A549 (cell line): Measurements from ENCODE around the gene CYB561D1. TPM values are rescaled to one million over a fixed set of nuclear protein-coding genes. Genes with fewer than 3 reads are reported as not detected.

Experiments
- ATAC-seq, 2 experiments: fragments of 200-7000 bp in 1 of 2; fragments of >200 bp in 1 of 2; cut with Nextera tagmentation in 1 of 2; cut with Tn5 transposase in 1 of 2; 3 replicates each; pipeline versions ENCODE4 v1.8.0 to v1.9.1; 2018 to 2020; ENCODE audit warnings: mild to moderate bottlenecking in 1 of 2, moderate library complexity in 1 of 2
- CTCF ChIA-PET: fragments of 300-600 bp; sonication (Branson Sonifier 250); formaldehyde crosslinking; extraction: SDS; loops from one replicate; lab custom pipeline; 2021; ENCODE audit warnings: antibody characterized with exemption, inconsistent platforms; lab: Yijun Ruan, JAX
- POLR2A ChIA-PET: fragments of 350-600 bp; formaldehyde crosslinking; extraction: SDS; loops from one replicate; lab custom pipeline; 2021; ENCODE audit warnings: antibody characterized with exemption, inconsistent platforms; lab: Yijun Ruan, JAX
- DNase-seq, 2 experiments: peaks; one replicate each; pipeline versions ENCODE4 v3.0.0 to v3.0.0-alpha.2; 2011 to 2016; ENCODE audit warnings: low read depth in 1 of 2, low spot score in 1 of 2
- FAIRE-seq: peaks from 2 replicates; lab custom pipeline; 2011; peaks lifted over from hg19 to GRCh38; lab: Jason Lieb, UNC
- H3K27ac ChIP-seq, 2 experiments: fragments of >200 bp; sonication (Bioruptor Twin); formaldehyde crosslinking; 3 replicates each; pipeline ENCODE4 v1.5.1; 2016 to 2017
- H3K4me1 ChIP-seq: fragments of >200 bp; sonication (Bioruptor Twin); formaldehyde crosslinking; 3 replicates; pipeline ENCODE4 v1.6.1; 2016
- H3K4me2 ChIP-seq: fragments of >200 bp; sonication (Bioruptor Twin); formaldehyde crosslinking; 3 replicates; pipeline ENCODE4 v1.6.1; 2016
- H3K4me3 ChIP-seq: fragments of >200 bp; sonication (Bioruptor Twin); formaldehyde crosslinking; 3 replicates; pipeline ENCODE4 v1.5.1; 2016
- H3K9me3 ChIP-seq: fragments of >200 bp; sonication (Bioruptor Twin); formaldehyde crosslinking; 3 replicates; pipeline ENCODE4 v1.6.1; 2016
- ESRRA ChIP-seq: fragments of 150-350 bp; IDR thresholded peaks from 2 replicates; pipeline ENCODE4 v1.6.1; 2014; ENCODE audit warnings: mild to moderate bottlenecking, low read length, borderline replicate concordance
- FOXS1 ChIP-seq: fragments of 250-450 bp; sonication (Bioruptor Pico); IDR thresholded peaks from 2 replicates; pipeline ENCODE4 v1.5.0; 2020; ENCODE audit warnings: mild to moderate bottlenecking, moderate library complexity
- HEYL ChIP-seq: fragments of 250-450 bp; sonication (Bioruptor Pico); IDR thresholded peaks from 2 replicates; pipeline ENCODE4 v1.8.0; 2021; ENCODE audit warnings: mild to moderate bottlenecking, moderate library complexity
- HOXB13 ChIP-seq: fragments of 250-450 bp; sonication (Bioruptor Pico); IDR thresholded peaks from 2 replicates; pipeline ENCODE4 v1.5.0; 2020; ENCODE audit warnings: low read depth, mild to moderate bottlenecking, moderate library complexity
- HOXB5 ChIP-seq: fragments of 250-450 bp; sonication (Bioruptor Pico); IDR thresholded peaks from 2 replicates; pipeline ENCODE4 v1.5.0; 2020; ENCODE audit warnings: mild to moderate bottlenecking, moderate library complexity
- JUNB ChIP-seq: fragments of >200 bp; sonication (Bioruptor Twin); formaldehyde crosslinking; IDR thresholded peaks from 2 replicates; pipeline ENCODE4 v1.6.1; 2016
- KDM1A ChIP-seq: fragments of 200-600 bp; sonication (generic); IDR thresholded peaks from 2 replicates; pipeline ENCODE4 v1.6.1; 2016; ENCODE audit warnings: low read depth, mild to moderate bottlenecking
- MAFK ChIP-seq: fragments of 450-650 bp; IDR thresholded peaks from 2 replicates; pipeline ENCODE4 v1.6.1; 2014; ENCODE audit not compliant: partially characterized antibody
- MAZ ChIP-seq: fragments of 150-350 bp; IDR thresholded peaks from 2 replicates; pipeline ENCODE4 v1.6.1; 2014; ENCODE audit warnings: antibody characterized with exemption, low read depth, low read length, borderline replicate concordance
- MYC ChIP-seq: IDR thresholded peaks from 2 replicates; pipeline ENCODE4 v1.6.1; 2012; ENCODE audit warnings: mild to moderate bottlenecking, inconsistent platforms, low read length, improper control_type of control experiment, borderline replicate concordance
- RAD21 ChIP-seq, 2 experiments: fragments of >200 bp in 1 of 2; sonication (Bioruptor Twin) in 1 of 2; formaldehyde crosslinking in 1 of 2; IDR thresholded peaks in 1 of 2; conservative IDR thresholded peaks in 1 of 2; 2 replicates in 1 of 2; 3 replicates in 1 of 2; pipeline ENCODE4 v1.6.1; 2012 to 2018; ENCODE audit warnings: inconsistent platforms in 1 of 2
- RFX5 ChIP-seq: fragments of 450-650 bp; IDR thresholded peaks from 2 replicates; pipeline ENCODE4 v1.7.1; 2014; ENCODE audit warnings: antibody characterized with exemption, mild to moderate bottlenecking, moderate library complexity
- RNF2 ChIP-seq: fragments of 200-600 bp; sonication (generic); IDR thresholded peaks from 2 replicates; pipeline ENCODE4 v1.6.1; 2016; ENCODE audit warnings: low read depth, mild to moderate bottlenecking, antibody characterized with exemption, moderate library complexity, borderline replicate concordance
- SMC3 ChIP-seq: fragments of >200 bp; sonication (Bioruptor Twin); formaldehyde crosslinking; IDR thresholded peaks from 3 replicates; pipeline ENCODE4 v1.6.1; 2018; ENCODE audit warnings: inconsistent platforms
- TFCP2L1 ChIP-seq: fragments of 250-450 bp; sonication (Bioruptor Pico); IDR thresholded peaks from 2 replicates; pipeline ENCODE4 v1.5.0; 2021; ENCODE audit warnings: mild to moderate bottlenecking
- ZFP36 ChIP-seq: fragments of 450-650 bp; IDR thresholded peaks from 2 replicates; pipeline ENCODE4 v1.6.1; 2014; ENCODE audit warnings: borderline replicate concordance; ENCODE audit not compliant: partially characterized antibody
- ZSCAN20 ChIP-seq: fragments of 250-450 bp; sonication (Bioruptor Pico); IDR thresholded peaks from 2 replicates; pipeline ENCODE4 v1.8.0; 2022; ENCODE audit warnings: mild to moderate bottlenecking, moderate library complexity
- WGBS: methylation state at CpG from one replicate; pipeline ENCODE4 v1.1.6; 2017; ENCODE audit errors: missing lambda C conversion rate; 5-methylcytosine and 5-hydroxymethylcytosine counted together
- polyA plus RNA-seq, 4 experiments: library from polyadenylated mRNA; depleted of rRNA in 3 of 4; stranded (reverse); fragments of >200 nt; fragmentation: RNase III in 1 of 4; extraction: RNeasy Plus Mini Kit Qiagen cat#74134 plus additional on column Dnase treatment in 1 of 4; gene quantifications; 2 replicates in 3 of 4; 3 replicates in 1 of 4; pipeline ENCODE4 v1.2.3, GENCODE V29; 2011 to 2017
- TF ChIP-seq, protein P1 (sequence below): fragments of >200 bp; sonication (Bioruptor Twin); formaldehyde crosslinking; IDR thresholded peaks from 3 replicates; pipeline ENCODE4 v1.5.1; 2016
- TF ChIP-seq, protein P2 (sequence below): IDR thresholded peaks from 2 replicates; pipeline ENCODE4 v1.6.1; 2012; ENCODE audit warnings: low read depth, borderline replicate concordance
- TF ChIP-seq, protein P3 (sequence below): fragments of >200 bp; sonication (Bioruptor Twin); formaldehyde crosslinking; IDR thresholded peaks from 2 replicates; pipeline ENCODE4 v1.6.1; 2016
- TF ChIP-seq, protein P4 (sequence below): fragments of 250-450 bp; sonication (Bioruptor Pico); IDR thresholded peaks from 2 replicates; pipeline ENCODE4 v1.5.0; 2020; ENCODE audit warnings: low read depth, mild to moderate bottlenecking, moderate library complexity

Gene CYB561D1
- polyA plus RNA-seq, 2 of the 4 experiments (the other 2 are of a cell fraction) = 4.0 to 5.2 TPM

- peak; percentile 83 to 94 for ATAC-seq
- DNase-seq = peak; percentile 58 to 64
- Histone ChIP-seq H3K4me1 (peaks cover 4% of the 10 kb centered on the region; the same call in 2 of the 3 replicates), H3K27ac (peak overlapping the region; percentile 67 to 84), H3K9me3 (no peaks in the 10 kb centered on the region), H3K4me2 (peak overlapping the region; percentile 63), H3K4me3 (no peak overlapping the region)
- WGBS = 9% methylated on average over 10 of the region's 12 CpGs
- FAIRE-seq = no peak
- ChIA-PET CTCF (interaction anchor here (0.6 to 21.4 kb wide), 62 partner anchors 9 to 819 kb away, joined by 3 to 749 read pairs (median 4); partner anchors contain the start of genes AMIGO1, ATXN7L2, CYB561D1 and EPS8L3), POLR2A (interaction anchor here (1.0 kb wide), 2 partner anchors 16 to 42 kb away, joined by 5 to 6 read pairs; partner anchors contain the start of gene GNAI3)
- TF ChIP-seq SMC3 = peak; percentile 54
- TF ChIP-seq HOXB13 (CRISPR knock-in tag) = no peak
- TF ChIP-seq KDM1A = no peak
- no peak for TF ChIP-seq TFCP2L1 (CRISPR knock-in tag)
- TF ChIP-seq, protein P1, sequence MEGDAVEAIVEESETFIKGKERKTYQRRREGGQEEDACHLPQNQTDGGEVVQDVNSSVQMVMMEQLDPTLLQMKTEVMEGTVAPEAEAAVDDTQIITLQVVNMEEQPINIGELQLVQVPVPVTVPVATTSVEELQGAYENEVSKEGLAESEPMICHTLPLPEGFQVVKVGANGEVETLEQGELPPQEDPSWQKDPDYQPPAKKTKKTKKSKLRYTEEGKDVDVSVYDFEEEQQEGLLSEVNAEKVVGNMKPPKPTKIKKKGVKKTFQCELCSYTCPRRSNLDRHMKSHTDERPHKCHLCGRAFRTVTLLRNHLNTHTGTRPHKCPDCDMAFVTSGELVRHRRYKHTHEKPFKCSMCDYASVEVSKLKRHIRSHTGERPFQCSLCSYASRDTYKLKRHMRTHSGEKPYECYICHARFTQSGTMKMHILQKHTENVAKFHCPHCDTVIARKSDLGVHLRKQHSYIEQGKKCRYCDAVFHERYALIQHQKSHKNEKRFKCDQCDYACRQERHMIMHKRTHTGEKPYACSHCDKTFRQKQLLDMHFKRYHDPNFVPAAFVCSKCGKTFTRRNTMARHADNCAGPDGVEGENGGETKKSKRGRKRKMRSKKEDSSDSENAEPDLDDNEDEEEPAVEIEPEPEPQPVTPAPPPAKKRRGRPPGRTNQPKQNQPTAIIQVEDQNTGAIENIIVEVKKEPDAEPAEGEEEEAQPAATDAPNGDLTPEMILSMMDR = peak; percentile 55
- TF ChIP-seq MAZ = no peak
- TF ChIP-seq FOXS1 (CRISPR knock-in tag) = no peak
- peak; percentile 71 to 81 for TF ChIP-seq RAD21 (conservative IDR thresholded peaks at IDR 0.05 in 1 of 2, IDR thresholded peaks at IDR 0.05 in 1 of 2)
Measured at GRCh38 chr1:109532365-109533136, 38.7 kb downstream of the CYB561D1 start.

DNA sequence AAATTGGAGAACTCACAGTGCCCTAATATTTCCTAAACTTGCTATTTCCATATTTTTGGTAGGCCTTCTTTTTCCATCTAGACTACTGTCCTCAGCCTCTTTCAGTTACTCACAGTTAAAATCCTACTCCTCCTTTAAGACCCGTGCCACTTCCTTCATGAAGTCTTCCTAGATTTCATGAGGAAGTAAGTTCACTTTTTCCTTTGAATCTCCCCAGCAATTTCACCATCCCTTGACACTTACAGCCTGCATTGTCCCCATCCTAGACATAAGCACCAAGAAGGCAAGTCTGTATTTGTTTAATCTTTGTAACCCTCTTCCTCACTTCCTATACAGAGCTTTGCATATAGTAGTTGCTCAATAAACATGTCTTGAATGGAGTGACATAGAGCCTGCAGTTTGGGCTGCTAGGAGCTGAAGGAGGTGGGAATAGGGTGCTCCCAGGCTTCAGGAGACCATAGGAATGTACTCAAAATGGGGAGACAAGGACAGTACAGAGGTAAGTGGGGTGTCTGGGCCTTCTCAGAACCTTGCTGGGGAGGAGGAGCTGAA, 40.5 kb downstream of the CYB561D1 start:
- TF ChIP-seq JUNB = no peak
- TF ChIP-seq, protein P2, sequence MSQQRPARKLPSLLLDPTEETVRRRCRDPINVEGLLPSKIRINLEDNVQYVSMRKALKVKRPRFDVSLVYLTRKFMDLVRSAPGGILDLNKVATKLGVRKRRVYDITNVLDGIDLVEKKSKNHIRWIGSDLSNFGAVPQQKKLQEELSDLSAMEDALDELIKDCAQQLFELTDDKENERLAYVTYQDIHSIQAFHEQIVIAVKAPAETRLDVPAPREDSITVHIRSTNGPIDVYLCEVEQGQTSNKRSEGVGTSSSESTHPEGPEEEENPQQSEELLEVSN = no peak
- TF ChIP-seq ZSCAN20 = no peak
- TF ChIP-seq HEYL (CRISPR knock-in tag) = no peak
- TF ChIP-seq ZFP36 = peak; percentile 43
- no peak for TF ChIP-seq ESRRA
- TF ChIP-seq MYC = no peak
- no peak overlapping the region for H3K27ac ChIP-seq
- no peaks in the 10 kb centered on the region for H3K9me3 ChIP-seq
- no peak for DNase-seq
- CTCF ChIA-PET = interaction anchor here (0.7 to 21.4 kb wide), 7 partner anchors 8 to 256 kb away, joined by 3 to 749 read pairs (median 25); partner anchors contain the start of genes ATXN7L2, CYB561D1 and GPR61
- H3K4me2 ChIP-seq = no peak overlapping the region
- WGBS = 74% methylated on average over 1 of the region's 1 CpG
- no peak for FAIRE-seq
- POLR2A ChIA-PET = interaction anchor here (1.2 kb wide), 1 partner anchor 14 kb away, joined by 3 read pairs; the partner anchor contains the start of gene GNAI3
- ATAC-seq = no peak
- H3K4me3 ChIP-seq = no peak overlapping the region
- H3K4me1 ChIP-seq = peaks cover 4% of the 10 kb centered on the region; the same call in 2 of the 3 replicates

DNA sequence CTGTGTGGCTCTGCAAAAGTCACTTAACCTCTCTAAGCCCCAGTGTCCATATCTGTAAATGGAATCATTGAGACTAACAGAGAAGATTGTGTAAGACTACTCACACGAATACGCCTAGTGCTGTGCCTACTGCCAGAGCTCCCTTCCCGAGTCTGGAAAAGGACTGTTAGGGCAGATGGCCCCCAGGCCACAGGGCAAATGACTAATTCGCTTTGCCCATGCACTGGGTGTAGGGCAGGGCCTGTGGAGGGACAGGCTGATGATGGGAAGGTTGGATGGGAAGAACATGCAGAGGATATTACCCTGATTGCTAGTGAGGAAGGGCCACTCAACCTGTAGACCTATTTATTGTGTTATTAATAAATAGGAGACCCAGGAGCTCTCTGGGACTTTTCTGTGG, 41.6 kb downstream of the CYB561D1 start:
- ChIA-PET CTCF (interaction anchor here (1.1 to 21.4 kb wide), 6 partner anchors 7 to 239 kb away, joined by 3 to 749 read pairs (median 74); partner anchors contain the start of genes ATXN7L2, CYB561D1 and GPR61), POLR2A (interaction anchor here (1.2 kb wide), 1 partner anchor 13 kb away, joined by 3 read pairs; the partner anchor contains the start of gene GNAI3)
- Histone ChIP-seq H3K4me2 (no peak overlapping the region), H3K4me3 (no peak overlapping the region), H3K9me3 (no peaks in the 10 kb centered on the region), H3K27ac (no peak overlapping the region), H3K4me1 (peaks cover 4% of the 10 kb centered on the region; the same call in 2 of the 3 replicates)
- DNase-seq = no peak
- TF ChIP-seq, protein P3, sequence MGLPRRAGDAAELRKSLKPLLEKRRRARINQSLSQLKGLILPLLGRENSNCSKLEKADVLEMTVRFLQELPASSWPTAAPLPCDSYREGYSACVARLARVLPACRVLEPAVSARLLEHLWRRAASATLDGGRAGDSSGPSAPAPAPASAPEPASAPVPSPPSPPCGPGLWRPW = no peak
- TF ChIP-seq MAFK (no peak), ZFP36 (no peak), MAZ (no peak), RFX5 (no peak), HOXB13 (CRISPR knock-in tag) (no peak), RNF2 (no peak), HOXB5 (CRISPR knock-in tag) (no peak)
- TF ChIP-seq, protein P4, sequence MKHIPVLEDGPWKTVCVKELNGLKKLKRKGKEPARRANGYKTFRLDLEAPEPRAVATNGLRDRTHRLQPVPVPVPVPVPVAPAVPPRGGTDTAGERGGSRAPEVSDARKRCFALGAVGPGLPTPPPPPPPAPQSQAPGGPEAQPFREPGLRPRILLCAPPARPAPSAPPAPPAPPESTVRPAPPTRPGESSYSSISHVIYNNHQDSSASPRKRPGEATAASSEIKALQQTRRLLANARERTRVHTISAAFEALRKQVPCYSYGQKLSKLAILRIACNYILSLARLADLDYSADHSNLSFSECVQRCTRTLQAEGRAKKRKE = no peak
- WGBS = 35% methylated on average over 4 of the region's 4 CpGs
- FAIRE-seq = no peak
- no peak for ATAC-seq
